Stimulated activated CD4-positive, alpha-beta T cell treated with anti-CD3 and anti-CD28 coated beads, Interleukin-1b, Interleukin-23, amount 100 ng/mL, for 48 hours (primary cell): ENCODE data around the gene BCL11B.

Experiments
- DNase-seq: peaks from one replicate; pipeline ENCODE4 v3.0.0-alpha.2; 2020

BCL11B gene

DNA sequence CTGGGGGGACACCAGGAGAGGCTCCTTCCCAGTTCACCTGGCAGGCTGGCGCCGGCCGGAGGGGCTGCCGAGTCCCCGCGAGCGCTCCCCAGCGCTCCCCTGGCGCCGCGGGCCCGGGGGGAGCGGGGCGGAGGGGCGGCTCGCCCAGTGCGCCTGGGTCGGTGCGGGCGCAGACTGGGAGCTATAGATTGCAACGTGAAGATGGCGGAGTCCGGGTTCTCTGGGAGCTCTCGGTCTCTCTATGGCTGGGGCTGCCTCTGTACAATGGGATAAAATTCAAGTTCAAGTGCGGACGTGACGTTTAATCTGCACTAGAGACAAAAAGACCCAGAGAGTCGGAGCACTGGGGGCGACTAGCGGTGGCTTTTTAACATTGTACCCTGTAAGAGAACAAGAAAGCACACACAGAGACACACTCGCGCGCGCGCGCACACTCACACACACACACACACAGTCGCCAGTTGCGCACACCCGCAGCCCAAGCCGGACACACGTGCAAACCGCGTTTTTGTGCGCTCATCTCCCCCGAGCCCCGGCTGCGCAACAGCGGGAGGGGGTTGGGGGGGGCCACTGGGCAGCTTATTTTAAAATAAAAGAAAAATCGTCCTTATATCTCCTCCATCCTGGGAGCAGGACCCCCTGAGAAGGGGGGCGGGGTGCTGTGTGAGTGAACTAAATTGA, at the start of gene BCL11B:
Gene BCL11B, minus strand, starts transcription at position 247 of the 681 bp plus-strand sequence. CDS start 979 bp downstream, outside the sequence.
- DNase-seq, result peak; percentile 93

DNA sequence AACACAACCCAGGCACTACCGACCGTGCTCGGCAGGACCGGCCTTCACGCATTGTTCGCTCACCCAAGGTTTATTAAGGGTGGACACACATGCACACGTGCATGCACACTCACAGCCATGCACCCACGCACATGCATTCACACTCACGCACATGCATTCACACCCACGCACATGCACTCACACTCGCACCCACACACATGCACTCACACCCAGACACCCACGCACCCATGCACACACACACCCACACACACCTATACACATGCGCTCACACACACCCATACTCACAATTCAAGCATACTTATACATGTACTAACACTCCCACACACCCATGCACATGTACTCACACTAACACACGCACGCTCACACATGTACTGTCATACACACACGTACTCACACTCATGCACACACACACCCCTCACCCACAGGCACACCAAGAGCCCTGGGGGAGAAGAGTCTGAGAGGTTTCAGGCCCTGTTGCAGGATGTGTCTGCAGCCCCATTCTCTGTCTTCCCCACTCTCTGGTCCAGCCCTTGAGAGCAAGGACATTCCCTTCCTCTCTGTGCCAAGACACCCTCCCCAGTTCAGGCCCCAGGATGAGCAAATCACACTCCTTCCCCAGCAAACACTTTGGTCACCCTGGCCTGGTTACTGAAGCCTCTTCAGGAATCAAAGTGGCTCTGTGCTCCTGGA, 49.4 kb upstream of the BCL11B start:
- no peak for DNase-seq

DNA sequence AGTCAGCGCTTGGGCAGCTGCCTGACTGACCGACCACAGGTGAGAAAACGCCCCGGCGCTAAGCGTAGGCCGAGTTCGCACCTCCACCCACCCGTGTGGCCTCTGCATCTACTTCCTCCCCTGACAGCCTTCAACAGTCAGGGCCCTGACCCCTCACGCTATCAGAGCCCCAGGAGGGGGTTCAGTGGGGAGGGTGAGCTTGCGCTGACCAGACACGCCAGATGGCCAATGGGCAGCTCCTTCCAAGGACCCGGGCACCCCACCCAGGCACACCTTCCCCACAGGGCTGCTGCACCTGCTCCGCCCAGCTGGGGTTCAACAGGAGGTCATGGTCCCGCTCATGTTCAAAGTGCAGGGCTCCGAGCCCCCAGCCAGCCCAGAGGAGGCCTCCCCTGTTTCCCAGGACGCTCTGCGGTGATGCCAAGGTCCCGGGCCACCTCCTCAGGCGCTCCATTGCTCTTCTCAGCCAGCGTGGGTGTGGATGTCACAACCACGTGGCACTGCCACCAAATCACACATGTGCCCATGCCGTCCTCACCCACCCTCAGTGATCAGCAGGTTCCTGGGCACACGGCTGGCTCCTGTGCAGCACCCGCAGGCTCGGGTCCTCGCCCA, 48.7 kb upstream of the BCL11B start:
- DNase-seq, result no peak

DNA sequence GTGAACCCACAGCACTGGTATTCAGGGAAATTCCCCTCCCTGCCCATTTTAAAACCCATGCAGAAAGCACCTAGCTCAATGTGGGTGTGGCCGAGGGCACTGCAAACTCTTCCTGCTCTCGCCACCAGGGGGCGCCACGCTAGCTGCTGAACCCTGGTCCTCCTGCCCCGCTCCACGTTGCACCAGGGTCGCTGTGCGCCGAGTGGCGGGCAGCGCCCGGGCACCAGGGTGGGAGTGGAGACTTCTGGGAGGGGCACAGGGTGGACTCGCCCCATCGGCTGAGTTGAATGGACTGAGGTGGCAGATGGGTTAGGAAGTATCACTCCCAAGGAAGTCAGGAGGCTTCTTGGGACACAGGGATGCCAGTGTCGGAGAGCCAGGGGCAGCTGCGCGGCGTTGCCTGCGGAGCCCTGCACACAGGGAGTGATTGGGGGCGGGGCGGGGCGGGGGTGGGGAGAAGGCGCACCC, 48.1 kb upstream of the BCL11B start:
- DNase-seq, result peak; percentile 82

DNA sequence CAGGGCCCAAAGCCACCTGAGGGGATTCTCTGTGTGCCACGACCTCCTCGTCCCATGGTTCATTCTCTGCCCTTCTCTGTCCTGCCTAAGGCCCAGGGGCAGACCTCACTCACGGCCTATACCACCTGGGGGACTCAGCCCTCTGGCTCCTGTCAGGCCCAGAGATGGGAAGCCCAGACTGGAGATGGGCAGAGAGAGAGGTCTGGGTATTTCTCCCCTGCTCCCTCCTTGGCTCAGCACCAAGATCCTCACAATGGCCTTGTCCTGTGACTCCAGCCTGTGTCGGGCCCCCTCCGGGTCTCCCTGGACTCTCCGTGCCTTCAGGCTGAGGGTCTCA, 46.9 kb upstream of the BCL11B start:
- no peak for DNase-seq

DNA sequence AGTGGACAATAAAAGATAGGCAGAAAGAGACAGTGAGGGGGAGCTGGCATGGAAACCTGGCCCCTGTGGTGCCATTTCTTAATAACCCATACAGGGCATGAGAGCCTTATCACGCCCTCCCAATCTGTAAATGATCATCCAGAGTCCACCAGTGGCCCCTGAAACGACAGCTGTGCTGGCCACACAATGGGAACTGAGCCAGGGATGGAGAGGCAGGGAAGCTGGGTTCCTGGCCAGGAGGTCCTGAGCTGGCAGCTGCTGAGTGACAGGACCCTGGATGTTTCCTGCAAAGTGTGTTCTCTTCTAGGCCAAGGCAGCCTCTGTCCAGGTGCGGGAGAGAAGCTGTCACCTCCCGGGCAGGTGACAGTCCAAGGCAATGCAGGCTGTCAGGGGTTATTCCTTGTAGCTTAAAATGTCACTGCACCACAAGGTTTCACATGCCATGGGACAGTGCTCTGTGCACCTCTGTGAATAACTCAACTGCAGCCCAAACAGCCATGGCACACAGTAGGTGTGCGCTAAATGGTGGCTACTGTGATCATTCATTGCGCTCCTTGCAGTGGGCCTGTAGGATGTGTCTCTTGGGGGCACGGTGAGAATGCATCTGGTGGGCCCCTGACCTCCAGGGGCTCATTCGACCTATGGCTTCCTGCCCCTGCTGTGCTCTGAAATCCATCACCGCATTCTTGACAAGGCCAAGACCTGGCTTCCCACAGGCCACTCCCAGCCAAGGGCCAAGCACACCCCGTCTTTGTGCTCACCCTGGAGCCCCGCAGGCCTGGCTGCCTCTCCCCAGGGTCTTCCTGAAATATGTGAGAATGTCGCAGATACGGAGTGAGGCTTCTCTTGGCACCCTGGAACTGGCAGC, 46.3 kb upstream of the BCL11B start:
- no peak for DNase-seq

DNA sequence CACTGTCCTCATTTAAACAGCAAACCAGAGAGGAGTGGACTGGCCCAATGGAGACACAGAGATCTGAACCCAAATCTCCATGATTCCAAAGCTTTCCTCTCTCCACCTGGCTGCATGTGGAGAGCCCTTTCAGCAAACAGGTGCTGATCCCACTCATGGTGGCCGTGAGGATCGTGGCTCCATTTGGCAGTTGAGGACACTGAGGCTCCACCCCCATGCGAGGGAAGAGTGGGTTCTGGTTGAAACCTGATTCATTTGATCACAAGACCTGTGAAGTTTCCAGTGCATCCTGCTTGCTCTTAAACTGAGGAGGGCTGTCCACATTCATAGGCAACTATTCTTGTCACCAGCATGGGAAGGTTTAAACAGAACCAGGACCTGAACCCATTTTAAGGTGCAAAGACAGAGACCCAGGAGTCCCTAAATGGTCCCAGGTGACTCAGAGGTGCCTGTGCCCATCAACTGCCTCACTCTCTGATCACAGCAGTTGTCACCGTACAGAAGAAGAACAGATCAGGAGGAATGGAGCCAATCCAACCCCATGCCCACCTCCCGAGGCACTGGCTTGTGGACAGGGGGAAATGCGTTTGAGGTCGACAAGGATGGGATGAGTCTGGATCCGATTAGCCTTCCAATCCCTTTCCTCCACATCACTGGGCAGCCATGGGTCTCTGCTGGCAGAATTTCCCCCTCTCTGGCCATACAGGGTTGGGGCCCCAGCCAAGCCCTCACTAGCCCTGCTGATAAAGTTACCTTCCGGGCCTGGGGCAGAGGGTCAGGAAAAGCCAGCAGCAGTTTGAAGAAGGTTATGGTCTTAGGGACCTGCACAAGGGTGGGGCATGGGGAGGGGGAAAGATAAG, 45.5 kb upstream of the BCL11B start:
- DNase-seq, result no peak

DNA sequence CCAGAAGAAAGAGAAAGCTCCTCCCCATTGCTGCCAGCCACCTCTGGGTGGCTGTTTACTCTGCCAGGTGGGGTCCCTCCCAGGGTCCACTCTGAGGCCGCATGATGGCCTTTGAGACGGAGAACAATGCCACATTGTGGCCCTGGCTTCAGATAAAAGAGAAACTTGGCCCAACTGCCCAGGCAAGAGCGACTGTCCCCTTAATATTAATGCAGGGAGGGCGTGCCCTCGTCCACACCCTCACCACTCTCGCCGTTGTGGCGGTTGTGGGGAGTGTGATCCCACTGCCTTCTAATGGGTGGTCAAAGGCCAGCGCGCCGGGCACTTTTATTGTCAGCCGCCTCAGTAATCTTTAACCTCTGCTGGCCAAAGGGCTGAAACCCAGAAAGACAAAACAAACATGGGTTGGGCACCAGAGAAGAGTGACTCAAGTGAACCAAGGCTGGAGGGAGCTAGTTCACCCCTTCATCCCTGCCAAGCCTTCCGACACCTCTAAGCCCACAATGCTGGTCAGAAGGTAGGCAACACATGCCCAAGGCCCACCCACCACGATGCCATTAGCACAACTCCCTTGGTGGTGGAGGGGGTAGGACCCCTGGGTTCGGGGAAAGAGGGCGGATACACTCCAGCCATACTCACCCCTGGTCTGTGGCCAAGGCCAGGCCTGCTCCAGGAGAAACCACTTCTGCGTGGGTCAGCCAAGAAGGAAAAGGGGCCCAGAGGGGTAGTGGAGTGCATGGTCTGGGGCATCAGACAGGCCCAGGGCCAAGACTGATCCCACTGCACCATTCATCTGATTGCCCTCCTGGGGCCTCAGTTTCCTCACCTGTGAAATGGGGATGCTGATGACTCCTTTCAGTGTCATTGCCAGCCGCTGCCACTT, 44.5 kb upstream of the BCL11B start:
- no peak for DNase-seq

DNA sequence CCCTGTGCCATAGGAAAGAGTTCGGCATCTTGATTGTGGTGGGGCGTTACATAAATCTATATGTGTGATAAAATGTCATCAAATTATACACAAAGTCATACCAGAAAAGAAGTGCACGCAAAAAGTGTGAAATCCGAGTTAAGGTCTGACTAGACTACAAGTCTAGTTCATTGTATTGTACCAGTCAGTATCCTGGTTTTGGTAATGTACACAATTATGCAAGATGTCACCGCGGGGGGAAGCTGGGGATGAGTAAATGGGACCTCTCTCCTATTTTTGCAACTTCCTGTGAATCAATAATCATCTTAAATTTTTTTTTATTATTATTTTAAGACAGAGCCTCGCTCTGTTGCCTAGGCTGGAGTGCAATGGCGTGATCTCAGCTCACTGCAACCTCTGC, 43.2 kb upstream of the BCL11B start:
- no peak for DNase-seq

DNA sequence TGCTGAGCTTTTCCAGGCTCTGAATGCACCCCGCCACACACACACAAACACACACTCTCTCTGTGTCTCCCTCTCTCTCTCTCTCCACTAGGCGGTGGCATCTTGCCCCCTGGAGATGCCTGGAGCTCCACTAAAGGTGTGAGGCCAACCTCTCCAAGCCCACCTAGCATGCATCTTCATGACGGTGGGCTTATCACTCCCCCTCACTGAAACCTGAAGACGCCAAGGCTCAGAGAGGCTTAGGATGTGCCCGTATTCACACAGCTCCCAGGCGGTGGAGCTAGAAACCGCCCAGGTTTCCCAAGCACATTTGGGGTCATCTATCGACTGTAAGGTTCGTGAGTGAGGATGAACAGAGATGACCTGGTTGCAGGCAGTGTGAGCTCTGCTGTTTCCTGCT, 42.6 kb upstream of the BCL11B start:
- DNase-seq, result no peak

DNA sequence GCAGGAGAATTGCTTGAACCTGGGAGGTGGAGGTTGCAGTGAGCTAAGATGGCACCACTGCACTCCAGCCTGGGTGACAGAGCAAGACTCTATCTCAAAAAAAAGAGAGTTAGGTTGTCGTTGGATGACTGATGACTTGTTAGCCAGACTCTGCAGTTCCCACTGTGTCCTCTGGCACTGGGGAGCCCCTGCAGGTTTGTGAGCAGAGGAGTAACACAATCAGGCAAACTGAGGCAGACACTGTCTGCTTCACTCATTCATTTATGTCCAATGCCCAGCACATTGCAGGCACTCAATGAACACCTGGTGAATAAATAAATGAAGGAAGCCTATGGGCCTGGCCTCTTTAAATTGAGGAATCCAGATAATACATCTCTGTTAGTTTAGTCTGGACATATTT, 41.2 kb upstream of the BCL11B start:
- DNase-seq, result no peak

DNA sequence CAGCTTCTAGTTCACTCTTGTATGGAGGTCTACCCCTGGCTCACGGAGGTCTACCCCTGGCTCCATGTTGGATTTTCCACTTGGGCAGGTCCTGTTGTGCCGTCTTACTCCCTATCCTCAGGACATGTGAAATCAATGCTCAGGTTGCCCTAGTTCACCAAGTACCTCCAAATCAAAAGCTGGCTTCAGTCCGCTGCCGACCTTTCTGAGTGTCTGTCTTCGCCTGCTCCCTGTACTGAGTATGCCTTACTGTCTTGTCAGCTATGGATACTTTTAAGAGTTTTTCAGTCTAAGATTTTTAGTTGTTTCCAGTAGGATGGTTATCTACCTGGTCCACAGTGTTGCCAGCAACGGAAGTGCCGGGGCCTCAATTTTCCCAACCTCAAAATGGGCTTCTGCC, 40.1 kb upstream of the BCL11B start:
- no peak for DNase-seq

DNA sequence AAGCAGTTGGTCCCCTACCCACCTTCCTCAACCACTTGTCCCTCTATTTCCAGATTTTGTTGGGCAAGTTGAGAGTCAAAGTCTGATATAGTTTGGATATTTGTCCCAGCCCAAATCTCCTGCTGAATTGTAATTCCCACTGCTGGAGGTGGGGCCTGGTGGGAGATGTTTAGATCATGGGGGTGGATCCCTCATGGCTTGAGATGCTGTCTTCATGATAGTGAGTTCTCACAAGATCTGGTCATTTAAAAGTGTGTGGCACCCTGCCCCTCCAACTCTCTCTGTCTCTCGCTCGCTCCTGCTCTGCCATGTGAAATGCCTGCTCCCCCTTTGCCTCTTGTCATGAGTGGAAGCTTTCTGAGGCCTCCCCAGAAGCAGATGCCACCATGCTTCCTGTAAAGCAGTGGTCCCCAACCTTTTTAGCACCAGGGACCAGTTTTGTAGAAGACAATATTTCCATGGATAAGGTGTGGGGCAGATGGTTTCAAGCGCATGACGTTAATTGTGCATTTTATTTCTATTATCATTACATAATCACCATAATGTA, 37.3 kb upstream of the BCL11B start:
- DNase-seq, result no peak

DNA sequence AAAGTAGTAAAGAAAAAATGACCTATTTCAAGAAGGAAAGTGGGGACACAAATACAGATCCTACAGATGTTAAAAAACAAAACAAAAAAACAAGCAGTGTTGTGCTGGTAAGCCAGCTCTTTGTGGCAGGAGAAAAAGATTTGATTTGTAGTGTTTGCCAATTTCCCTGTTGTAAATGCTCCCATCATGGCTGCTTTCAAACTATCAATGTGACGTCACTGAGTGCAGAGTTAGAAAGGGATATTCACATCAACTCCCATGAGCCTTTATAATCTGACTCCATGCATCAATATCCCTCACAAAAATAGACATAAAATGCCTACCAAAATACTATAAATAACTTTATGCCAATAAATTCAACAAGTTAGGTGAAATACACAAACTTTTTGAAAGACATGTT, 32.2 kb upstream of the BCL11B start:
- no peak for DNase-seq

DNA sequence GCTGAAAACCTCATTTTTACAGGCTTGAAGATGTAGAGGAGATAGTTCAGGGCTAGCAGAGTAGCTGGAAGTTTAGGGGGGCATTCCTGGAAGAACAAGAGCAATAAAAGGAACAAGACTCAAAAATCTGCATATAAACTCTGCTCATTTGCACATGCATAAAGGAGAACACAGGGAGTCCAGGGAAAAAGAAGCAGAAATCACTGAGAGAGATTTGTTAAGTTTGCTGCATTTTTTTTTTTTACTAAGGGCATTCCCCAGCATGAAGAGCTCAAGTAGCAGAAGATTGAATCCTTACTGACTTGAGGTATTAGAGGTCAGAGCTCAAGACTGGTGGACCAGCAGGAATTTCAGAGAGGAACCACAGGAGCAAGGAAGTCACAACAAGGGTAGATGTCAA, 28.2 kb upstream of the BCL11B start:
- DNase-seq, result no peak

DNA sequence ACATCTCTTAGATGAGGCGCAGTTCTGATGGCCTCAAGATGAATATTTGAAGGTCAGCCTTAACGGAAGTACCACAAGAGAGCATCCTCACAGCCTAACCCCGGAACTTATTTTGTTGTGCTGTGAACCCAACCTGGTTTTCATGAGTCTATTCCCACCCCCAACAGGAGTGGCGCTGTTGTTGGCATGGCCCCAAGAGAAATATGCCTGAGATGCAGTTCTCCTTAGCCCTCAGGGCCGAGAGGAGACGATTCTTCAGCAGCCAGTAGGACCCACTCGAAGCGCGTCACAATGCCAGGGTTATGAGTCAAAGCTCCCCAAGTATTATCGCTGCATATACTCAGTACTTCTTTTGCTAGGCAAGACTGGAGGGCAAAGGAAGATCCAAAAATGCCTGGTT, 24.5 kb upstream of the BCL11B start:
- DNase-seq, result no peak

DNA sequence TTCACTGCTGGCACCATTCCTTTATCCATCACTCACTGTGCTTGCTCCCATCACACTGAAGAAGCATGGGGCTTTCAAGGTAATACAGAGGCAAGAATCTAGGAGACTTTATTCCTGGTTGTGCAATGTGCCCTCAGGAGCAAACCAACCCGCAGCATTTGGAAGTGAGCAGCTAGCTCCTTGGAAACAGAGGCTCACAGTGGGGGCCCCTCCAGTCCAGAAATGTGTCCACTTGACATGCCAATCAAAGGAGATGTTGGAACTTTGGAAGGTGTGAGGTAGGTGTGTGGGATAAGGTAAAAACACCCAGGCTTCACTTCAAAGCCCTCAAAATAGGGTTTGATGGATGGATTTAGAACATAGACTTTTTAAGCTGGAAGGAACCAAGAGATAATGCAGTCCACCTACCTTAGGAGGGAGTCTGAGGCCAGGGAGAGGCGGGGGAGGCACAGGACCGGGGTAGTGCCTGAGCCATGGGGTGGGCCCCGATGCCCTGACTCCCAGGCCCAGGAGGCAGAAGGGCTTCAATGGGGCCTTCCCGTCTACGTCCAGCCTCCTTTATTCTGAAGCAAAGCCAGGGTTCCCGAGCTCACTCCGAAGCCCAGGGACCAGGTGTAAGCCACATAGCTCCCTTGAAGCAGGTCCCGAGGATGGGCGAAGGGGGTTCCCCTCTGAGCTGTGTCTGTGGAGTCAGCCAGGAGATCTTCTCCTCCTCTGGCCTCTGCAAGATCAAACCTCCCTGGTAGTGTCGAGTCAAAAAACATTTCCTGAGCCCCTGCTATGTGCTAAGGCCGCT, 17.6 kb upstream of the BCL11B start:
- DNase-seq, result no peak

DNA sequence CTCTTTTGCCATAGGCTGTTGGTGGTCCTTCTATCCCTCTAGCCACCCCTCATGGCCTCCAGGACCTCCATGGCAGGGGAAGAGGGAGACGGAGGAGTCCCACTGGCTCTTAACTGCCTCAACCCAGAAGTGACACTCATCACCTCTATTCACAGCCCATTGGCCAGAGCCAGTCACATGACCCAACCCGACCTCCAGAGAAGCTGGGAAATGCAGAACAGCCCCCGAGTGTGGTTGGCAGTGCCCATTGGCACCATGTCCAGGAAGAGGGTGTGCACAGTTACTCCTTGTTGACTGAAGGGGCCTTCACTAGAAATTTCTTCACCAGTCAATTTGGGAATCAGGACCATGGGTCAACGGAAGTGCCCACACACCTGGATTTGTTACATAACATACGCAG, 17.0 kb upstream of the BCL11B start:
- DNase-seq, result no peak

DNA sequence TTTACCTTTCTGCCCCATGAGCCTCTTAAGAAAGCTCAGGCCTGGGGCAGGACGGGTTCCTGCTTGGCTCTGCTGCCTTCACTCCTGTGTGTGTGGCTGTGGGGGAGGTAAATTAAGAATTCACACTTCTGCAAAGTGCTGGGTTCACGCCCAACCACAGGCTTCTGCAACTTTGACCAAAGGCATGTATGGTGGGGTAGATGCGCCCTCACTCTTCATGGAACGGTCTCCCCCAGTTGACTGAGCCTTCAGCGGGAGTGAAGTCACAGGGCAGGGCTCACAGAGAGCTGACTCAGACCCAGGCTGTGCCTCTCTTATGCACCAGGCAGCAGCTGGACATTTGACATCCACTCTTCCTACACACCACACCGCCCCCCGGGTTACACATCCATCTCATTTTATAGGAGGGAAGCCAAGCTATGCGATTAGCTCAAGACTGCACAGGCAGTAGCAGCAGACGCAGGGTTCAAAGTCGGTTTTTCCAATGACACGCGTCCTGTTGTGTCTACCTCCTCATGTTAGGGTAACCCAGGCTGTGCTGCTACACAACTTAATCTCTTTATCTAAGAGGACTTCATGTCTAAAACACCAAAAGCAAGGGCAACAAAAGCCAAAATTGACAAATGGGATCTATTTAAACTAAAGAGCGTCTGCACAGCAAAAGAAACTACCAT, 15.4 kb upstream of the BCL11B start:
- no peak for DNase-seq

DNA sequence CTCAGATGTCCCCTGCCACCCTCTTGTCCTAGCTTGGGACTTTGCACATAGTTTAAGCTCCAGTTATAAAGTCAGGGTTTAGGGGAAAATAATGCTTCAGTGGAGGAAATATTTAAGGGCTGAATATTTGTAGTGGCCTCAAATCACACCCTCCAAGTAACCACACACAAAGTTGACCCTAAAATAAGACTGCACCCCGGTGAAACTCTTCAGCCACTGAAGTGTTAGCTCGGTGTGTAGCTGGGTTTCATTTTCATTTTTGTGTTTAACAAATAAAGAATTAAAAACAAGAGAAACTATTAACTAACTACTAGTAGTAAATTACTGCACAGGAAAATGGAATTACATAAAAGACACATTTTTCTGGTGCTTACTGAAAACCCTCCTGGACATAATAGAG, 14.8 kb upstream of the BCL11B start:
- no peak for DNase-seq
